A172 (cell line): ENCODE data around the gene YJU2. TPM values are rescaled to one million over a fixed set of nuclear protein-coding genes. Genes with fewer than 3 reads are reported as not detected.
"Not testable (repeated sequence)": the region's sequence is repeated elsewhere in the genome, so short reads cannot be mapped to it uniquely, and the experiment has no call there.

Experiments
- DNase-seq: peaks from one replicate; pipeline ENCODE4 v3.0.0-alpha.2; 2015; ENCODE audit warnings: low spot score
- total RNA-seq: library from RNA; depleted of rRNA; stranded (reverse); fragments of >200 nt; shearing (Covaris generic); gene quantifications from 2 replicates; pipeline ENCODE4 v1.2.3, GENCODE V29; 2014

The YJU2 gene
- total RNA-seq, 1 experiment from 2014 or later, result 39.6 TPM

- no peak for DNase-seq
Measured at GRCh38 chr19:4228765-4229178, 18.1 kb upstream of the YJU2 start.

- peak; percentile 92 for DNase-seq
Measured at GRCh38 chr19:4229179-4229931, 17.5 kb upstream of the YJU2 start, which contains the start of gene EBI3. TSS of gene EBI3 (plus strand) at chr19:4229523. CDS start at chr19:4229551, 28 bp downstream.

DNA sequence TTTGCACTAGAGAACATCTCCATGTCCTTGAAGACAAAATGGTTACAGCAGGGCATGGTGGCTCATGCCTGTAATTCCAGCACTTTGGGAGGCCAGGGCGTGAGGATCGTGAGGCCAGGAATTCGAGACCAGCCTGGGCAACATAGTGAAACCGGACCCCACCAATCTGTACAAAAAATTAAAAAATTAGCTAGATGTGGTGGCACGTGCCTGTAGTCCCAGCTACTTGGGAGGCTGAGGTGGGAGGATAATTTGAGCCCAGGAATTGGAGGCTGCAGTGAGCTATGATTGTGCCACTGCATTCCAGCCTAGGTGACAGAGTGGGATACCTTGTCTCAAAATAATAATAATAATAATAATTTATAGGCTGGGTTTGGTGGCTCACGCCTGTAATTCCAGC lies 16.6 kb upstream of the YJU2 start:
- DNase-seq, result not testable (repeated sequence)

DNA sequence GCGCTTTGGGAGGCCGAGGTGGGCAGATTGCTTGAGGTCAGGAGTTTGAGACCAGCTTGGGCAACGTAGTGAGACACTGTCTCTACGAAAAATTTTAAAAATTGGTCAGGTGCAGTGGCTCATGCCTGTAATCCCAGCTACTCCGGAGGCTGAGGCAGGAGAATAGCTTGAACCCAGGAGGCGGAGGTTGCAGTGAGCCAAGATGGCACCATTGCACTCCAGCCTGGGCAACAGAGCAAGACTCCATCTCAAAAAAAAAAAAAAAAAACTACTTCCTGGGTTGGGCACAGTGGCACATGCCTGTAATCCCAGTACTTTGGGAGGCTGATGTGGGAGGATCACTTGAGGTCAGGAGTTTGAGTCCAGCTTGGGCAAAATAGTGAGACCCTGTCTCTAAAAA lies 15.4 kb upstream of the YJU2 start:
- not testable (repeated sequence) for DNase-seq

- DNase-seq, result not testable (repeated sequence)
Measured at GRCh38 chr19:4232139-4232538, 14.7 kb upstream of the YJU2 start.

DNA sequence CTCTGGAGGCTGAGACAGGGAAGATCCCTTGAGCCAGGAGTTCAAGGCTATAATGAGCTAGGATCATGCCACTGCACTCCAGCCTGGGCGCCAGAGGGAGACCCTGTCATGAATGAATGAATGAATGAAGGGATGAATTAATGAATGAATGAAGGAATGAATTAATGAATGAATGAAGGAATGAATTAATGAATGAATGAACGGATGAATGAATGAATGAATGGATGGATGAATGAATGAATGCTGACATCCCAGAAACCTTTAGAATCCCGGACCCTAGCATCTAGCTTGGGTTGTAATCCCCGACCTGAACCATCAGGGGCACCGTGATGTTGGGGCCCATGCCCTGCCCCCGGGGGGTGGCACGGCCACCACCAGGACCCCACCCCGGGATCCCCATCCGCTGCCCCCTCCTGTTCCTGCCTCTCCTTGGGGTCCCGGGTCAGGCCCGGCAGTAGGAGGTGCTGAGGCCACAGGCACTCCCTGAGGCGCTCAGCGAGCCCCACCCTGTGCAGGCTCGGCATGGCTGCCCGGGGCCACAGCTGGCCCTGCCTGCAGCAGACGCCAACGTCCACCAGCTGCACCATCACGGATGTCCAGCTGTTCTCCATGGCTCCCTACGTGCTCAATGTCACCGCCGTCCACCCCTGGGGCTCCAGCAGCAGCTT lies 14.1 kb upstream of the YJU2 start:
- no peak for DNase-seq

DNA sequence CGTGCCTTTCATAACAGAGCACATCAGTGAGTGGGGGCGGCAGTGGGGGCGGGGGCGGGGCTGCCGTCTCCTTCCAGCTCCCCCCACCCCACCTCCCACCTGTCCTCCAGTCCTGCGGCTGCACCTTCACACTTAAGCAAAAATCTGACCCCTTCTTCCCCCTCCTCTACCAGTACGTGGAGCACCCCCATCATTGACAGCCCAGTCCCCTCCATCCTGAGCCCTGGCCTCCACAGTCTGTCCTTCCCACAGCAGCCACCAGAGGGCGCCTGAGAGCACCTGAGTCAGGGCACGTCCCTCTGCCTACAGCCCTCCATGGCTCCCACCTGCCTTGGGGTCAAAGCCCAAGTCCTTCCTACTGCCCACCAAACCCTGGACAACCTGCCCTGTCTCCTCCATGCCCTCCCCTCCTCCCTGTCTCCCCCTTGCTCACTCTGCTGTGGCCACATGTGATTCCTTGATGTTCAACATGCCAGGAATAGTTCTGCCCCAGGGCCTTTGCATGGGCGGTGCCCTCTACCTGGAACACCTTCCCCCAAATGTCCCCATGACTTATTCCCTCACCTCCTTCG lies 13.5 kb upstream of the YJU2 start:
- peak; percentile 28 for DNase-seq

DNA sequence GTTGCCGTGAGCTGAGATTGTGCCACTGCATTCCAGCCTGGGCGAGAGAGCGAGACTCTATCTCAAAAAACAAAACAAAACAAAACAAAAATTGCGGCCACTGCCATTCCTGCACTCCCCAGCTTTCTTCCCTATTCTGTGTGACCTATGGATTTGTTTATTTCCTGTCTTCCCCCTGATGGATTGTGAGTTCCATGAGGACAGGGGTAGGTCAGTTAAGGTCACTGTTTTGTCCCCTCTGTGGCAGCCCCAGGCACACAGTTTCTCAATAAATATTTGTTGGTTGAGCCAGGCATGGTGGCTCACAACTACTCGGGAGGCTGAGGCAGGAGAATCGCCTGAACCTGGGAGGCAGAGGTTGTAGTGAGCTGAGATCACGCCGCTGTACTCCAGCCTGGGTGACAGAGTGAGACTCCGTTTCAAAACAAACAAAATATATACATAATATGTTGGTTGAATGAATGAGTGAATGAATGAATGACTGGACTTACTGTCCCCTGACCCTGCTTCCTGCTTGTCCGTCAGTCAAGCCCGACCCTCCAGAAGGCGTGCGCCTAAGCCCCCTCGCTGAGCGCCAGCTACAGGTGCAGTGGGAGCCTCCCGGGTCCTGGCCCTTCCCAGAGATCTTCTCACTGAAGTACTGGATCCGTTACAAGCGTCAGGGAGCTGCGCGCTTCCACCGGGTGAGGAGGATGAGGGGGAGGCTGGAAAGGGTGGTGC lies 12.6 kb upstream of the YJU2 start:
- DNase-seq, result no peak

DNA sequence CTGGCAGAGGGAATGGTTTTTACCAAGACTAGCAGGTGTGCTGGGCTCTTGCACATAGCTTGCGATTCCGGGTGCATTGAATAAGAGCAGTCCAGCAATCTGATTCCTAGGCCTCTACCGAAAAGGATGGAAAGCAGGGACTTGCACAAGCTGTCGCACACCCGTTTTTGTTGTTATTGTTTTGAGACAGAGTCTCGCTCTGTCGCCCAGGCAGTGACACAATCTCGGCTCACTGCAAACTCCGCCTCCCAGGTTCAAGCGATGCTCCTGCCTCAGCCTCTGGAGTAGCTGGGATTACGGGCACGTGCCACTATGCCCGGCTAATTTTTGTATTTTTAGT lies 12.0 kb upstream of the YJU2 start:
- DNase-seq, result no peak

DNA sequence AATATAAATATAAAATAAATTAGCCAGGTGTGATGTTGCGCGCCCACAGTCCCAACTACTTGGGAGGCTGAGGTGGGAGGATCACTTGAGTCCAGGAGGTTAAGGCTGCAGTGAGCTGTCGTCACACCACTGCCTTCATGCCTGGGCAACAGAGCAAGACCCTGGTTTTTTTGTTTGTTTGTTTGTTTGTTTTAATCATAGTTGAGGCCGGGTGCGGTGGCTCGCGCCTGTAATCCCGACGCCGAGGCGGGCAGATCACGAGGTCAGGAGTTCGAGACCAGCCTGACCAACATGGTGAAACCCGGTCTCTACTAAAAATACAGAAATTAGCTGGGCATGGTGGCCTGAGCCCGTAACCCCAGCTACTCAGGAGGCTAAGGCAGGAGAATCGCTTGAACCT lies 9.4 kb upstream of the YJU2 start:
- not testable (repeated sequence) for DNase-seq

DNA sequence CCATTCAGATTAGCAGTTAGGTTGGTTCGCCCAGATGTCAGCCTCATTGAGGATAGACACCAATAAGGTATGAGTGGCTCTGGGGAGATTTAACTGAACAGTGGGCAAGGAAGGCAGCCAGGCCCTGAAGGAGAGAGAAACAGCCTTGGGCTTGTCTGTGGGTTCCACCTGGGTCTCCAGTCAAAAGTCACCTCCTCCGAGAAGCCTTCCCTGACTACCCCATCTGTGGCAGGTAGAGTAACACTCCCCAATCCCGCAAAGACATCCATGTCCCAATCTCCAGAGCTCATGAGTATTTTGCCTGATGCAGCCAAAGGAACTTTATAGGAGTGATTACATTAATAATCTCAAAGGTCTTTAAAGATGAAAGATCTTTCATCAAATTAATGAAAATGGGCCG lies 8.0 kb upstream of the YJU2 start:
- no peak for DNase-seq

DNA sequence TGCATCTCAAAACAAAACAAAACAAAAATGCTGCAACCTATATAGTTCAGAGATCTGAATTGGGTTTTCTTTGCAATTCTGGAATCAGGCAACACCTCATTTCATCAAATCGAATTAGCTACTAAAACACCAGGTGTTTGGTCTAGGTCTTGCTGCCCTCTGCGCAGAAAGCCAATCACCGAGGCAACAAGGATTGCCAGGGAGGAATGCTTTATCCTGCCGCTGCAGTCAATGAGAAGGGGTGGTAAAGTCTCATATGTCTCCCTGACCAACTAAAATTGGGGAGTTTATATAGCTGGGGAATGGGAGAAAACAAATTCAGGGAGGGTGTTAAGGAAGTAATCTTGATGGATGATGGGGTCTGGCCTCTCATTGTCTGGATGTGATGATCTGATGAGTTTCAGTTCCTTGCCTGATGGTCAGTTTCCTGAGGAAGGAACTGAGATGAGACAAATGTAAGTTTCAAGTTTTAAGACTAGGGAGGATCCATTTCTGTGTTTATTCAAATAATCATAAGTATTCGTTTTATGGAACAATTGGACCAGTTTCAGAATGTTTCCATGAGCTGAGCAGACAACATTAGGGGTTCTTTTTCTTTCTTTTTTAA lies 5.0 kb upstream of the YJU2 start:
- DNase-seq, result no peak

- DNase-seq, result not testable (repeated sequence)
Measured at GRCh38 chr19:4245938-4246337, 942 bp upstream of the YJU2 start.

DNA sequence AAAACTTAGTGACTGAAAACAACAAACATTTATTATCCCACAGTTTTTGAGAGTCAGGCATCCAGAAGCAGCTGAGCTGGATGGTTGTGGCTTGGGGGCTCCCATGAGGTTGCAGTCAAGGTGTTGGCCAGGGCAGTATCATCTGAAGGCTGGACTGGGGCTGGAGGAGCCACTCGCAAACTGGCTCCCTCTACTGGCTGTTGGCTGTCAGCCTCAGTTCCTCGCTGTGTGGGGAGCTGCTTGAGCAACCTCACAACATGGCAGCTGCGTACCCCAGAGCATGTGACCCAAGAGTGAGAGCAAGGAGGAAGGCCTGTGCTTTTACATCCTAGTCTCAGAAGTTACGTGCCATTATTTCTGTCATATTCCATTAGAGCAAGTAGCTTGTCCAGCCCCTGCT lies 9.7 kb downstream of the YJU2 start:
- DNase-seq, result no peak

- DNase-seq, result no peak
Measured at GRCh38 chr19:4257025-4257424, 10.1 kb downstream of the YJU2 start.

GRCh38 chr19:4258181-4258580 lies 11.3 kb downstream of the YJU2 start:
- no peak for DNase-seq

GRCh38 chr19:4260613-4261191 lies 13.8 kb downstream of the YJU2 start:
- DNase-seq, result no peak

DNA sequence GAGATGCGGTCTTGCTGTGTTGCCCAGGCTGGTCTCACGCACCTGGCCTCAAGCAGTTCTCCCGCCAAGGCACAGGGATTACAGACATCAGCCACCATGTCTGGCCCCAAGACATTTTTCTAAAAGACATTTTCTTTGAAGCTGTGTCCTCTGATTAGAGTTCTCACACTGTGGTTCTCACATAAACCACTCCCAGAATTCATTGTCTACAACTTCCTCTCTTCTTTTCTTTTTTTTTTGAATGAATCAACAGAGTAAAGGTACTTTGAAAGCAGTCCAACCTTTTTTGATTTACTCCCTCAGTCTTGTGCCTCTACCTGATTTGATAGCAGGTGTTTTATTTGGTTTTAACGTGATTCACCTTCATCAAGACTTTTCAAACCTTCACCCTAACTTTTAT lies 17.9 kb downstream of the YJU2 start:
- no peak for DNase-seq

GRCh38 chr19:4266253-4267000 lies 19.5 kb downstream of the YJU2 start:
- DNase-seq, result no peak

- DNase-seq, result peak; percentile 72
Measured at GRCh38 chr19:4267101-4267900, 20.4 kb downstream of the YJU2 start.
